Endothelial cell of umbilical vein (primary cell): ENCODE data around the gene VSTM4.

Experiments used
- EZH2 ChIP-seq: IDR thresholded peaks from 2 replicates; pipeline ENCODE4 v1.6.1; 2012; ENCODE audit warnings: borderline replicate concordance, low read depth, mild to moderate bottlenecking, moderate library complexity, low read length, inconsistent platforms; ENCODE audit not compliant: severe bottlenecking
- FOS ChIP-seq: IDR thresholded peaks from 2 replicates; pipeline ENCODE4 v1.6.1; 2011; ENCODE audit warnings: mild to moderate bottlenecking, low read length, moderate library complexity, borderline replicate concordance; ENCODE audit not compliant: insufficient read depth
- GATA2 ChIP-seq: IDR thresholded peaks from 2 replicates; pipeline ENCODE4 v1.7.0; 2011; ENCODE audit warnings: low read depth, mild to moderate bottlenecking, moderate library complexity, mixed read lengths, low read length; ENCODE audit not compliant: insufficient read length, insufficient read depth
- JUN ChIP-seq: IDR thresholded peaks from 2 replicates; pipeline ENCODE4 v1.6.1; 2011; ENCODE audit warnings: borderline replicate concordance, low read depth; ENCODE audit not compliant: insufficient read length, insufficient read depth
- MYC ChIP-seq: IDR thresholded peaks from one replicate; pipeline ENCODE4 v1.6.1; 2011; ENCODE audit warnings: mild to moderate bottlenecking, low read depth, low read length
- POLR2A ChIP-seq: IDR thresholded peaks from 2 replicates; pipeline ENCODE4 v1.6.1; 2012; ENCODE audit warnings: low read depth, mild to moderate bottlenecking, control low read depth, low read length
- POLR2AphosphoS5 ChIP-seq: IDR thresholded peaks from 2 replicates; pipeline ENCODE4 v1.6.1; 2012; ENCODE audit warnings: low read depth, mild to moderate bottlenecking, control low read depth, low read length, moderate library complexity; ENCODE audit not compliant: insufficient read depth
- TF ChIP-seq, protein P1 (sequence below), 2 donors: IDR thresholded peaks; 1 replicate in 1 of 2; 2 replicates in 1 of 2; pipeline ENCODE4 v1.5.1; 2011; ENCODE audit warnings: low read length in 2 of 2, mild to moderate bottlenecking in 2 of 2, moderate library complexity in 2 of 2, control low read depth in 1 of 2, inconsistent platforms in 1 of 2, low read depth in 1 of 2; ENCODE audit not compliant: insufficient read depth in 1 of 2; ENCODE audit errors: extremely low read depth in 1 of 2
- TF ChIP-seq, protein P2 (sequence below): IDR thresholded peaks from 2 replicates; pipeline ENCODE4 v1.6.1; 2011; ENCODE audit not compliant: insufficient read depth, insufficient read length

DNA sequence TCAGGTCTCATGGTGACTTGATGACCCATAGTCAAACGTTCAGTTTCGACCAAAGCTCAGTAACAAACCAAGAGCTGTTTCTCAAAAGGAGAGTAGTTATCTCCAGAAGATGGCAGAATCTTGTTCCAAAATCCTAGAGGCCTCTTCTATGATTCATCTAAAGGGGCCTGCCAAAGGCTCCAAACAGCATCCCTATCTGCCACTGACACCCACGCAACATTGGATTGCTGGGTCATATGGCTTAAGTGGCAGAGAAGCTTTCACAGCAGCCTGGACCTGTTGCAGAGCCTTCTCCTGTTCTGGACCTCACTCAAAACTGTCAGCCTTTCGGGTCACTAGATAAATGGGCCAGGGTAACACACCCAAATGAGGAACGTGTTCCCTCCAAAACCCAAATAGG is 121.7 kb downstream of the VSTM4 start:
- TF ChIP-seq EZH2 (no peak), POLR2A (no peak), JUN (no peak), FOS (no peak), POLR2AphosphoS5 (no peak), GATA2 (no peak), MYC (no peak)
- TF ChIP-seq, protein P1, sequence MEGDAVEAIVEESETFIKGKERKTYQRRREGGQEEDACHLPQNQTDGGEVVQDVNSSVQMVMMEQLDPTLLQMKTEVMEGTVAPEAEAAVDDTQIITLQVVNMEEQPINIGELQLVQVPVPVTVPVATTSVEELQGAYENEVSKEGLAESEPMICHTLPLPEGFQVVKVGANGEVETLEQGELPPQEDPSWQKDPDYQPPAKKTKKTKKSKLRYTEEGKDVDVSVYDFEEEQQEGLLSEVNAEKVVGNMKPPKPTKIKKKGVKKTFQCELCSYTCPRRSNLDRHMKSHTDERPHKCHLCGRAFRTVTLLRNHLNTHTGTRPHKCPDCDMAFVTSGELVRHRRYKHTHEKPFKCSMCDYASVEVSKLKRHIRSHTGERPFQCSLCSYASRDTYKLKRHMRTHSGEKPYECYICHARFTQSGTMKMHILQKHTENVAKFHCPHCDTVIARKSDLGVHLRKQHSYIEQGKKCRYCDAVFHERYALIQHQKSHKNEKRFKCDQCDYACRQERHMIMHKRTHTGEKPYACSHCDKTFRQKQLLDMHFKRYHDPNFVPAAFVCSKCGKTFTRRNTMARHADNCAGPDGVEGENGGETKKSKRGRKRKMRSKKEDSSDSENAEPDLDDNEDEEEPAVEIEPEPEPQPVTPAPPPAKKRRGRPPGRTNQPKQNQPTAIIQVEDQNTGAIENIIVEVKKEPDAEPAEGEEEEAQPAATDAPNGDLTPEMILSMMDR (IDR thresholded peaks at IDR 0.05; ENCODE audit: extremely low read depth in 1 of 2, insufficient read depth in 1 of 2, low read depth in 1 of 2, low read length in 2 of 2) = no peak
- TF ChIP-seq, protein P2, sequence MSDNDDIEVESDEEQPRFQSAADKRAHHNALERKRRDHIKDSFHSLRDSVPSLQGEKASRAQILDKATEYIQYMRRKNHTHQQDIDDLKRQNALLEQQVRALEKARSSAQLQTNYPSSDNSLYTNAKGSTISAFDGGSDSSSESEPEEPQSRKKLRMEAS = no peak
